H9 (cell line): Measurements from ENCODE around the gene SATB2. TPM values are rescaled to one million over a fixed set of nuclear protein-coding genes. Genes with fewer than 3 reads are reported as not detected.

Experiments used
- DNase-seq: peaks from one replicate; pipeline ENCODE4 v3.0.0-alpha.2; 2017
- H2AFZ ChIP-seq: one replicate; pipeline ENCODE4 v1.6.1; 2013; ENCODE audit warnings: mild to moderate bottlenecking, low read length, control low read depth, moderate library complexity
- H2AK5ac ChIP-seq: 2 replicates; pipeline ENCODE4 v1.6.1; 2013; ENCODE audit warnings: low read length, control low read depth, mixed read lengths; ENCODE audit not compliant: insufficient read length
- H2BK120ac ChIP-seq: one replicate; pipeline ENCODE4 v1.6.1; 2013; ENCODE audit warnings: low read depth, mild to moderate bottlenecking, low read length, control low read depth, inconsistent platforms; ENCODE audit not compliant: poor library complexity, severe bottlenecking
- H2BK12ac ChIP-seq: 2 replicates; pipeline ENCODE4 v1.6.1; 2013; ENCODE audit warnings: low read length, control low read depth, mixed read lengths, low read depth; ENCODE audit not compliant: insufficient read length
- H2BK15ac ChIP-seq: 2 replicates; pipeline ENCODE4 v1.6.1; 2013; ENCODE audit warnings: low read depth, low read length, control low read depth
- H2BK20ac ChIP-seq: one replicate; pipeline ENCODE4 v1.6.1; 2013; ENCODE audit warnings: low read depth, mild to moderate bottlenecking, low read length, control low read depth, inconsistent platforms; ENCODE audit not compliant: poor library complexity, severe bottlenecking
- H2BK5ac ChIP-seq: 2 replicates; pipeline ENCODE4 v1.6.1; 2013; ENCODE audit warnings: low read length, control low read depth, mixed read lengths; ENCODE audit not compliant: insufficient read length
- H3K14ac ChIP-seq: 2 replicates; pipeline ENCODE4 v1.6.1; 2013; ENCODE audit warnings: low read length, control low read depth; ENCODE audit not compliant: insufficient read depth
- H3K18ac ChIP-seq: 2 replicates; pipeline ENCODE4 v1.6.1; 2013; ENCODE audit warnings: low read depth, mild to moderate bottlenecking, mixed read lengths, low read length, control low read depth; ENCODE audit not compliant: insufficient read length
- H3K23ac ChIP-seq: 2 replicates; pipeline ENCODE4 v1.6.1; 2013; ENCODE audit warnings: low read length, control low read depth, mixed read lengths, low read depth; ENCODE audit not compliant: insufficient read length
- H3K23me2 ChIP-seq: 2 replicates; pipeline ENCODE4 v1.6.1; 2013; ENCODE audit warnings: low read depth, mild to moderate bottlenecking, mixed read lengths, low read length, control low read depth; ENCODE audit not compliant: insufficient read length, poor library complexity, severe bottlenecking
- H3K27ac ChIP-seq: 2 replicates; pipeline ENCODE4 v1.5.1; 2013; ENCODE audit warnings: low read length, control low read depth, mixed read lengths, low read depth; ENCODE audit not compliant: insufficient read length
- H3K27me3 ChIP-seq: 2 replicates; pipeline ENCODE4 v1.6.1; 2013; ENCODE audit warnings: low read length, control low read depth, inconsistent platforms; ENCODE audit not compliant: insufficient read depth
- H3K4ac ChIP-seq: 2 replicates; pipeline ENCODE4 v1.6.1; 2013; ENCODE audit warnings: low read depth, mild to moderate bottlenecking, control low read depth, inconsistent platforms, low read length, moderate library complexity
- H3K4me1 ChIP-seq: 2 replicates; pipeline ENCODE4 v1.6.1; 2013; ENCODE audit warnings: low read length, control low read depth, inconsistent platforms; ENCODE audit not compliant: insufficient read depth
- H3K4me2 ChIP-seq: 2 replicates; pipeline ENCODE4 v1.6.1; 2013; ENCODE audit warnings: low read length, control low read depth, mixed read lengths; ENCODE audit not compliant: insufficient read length, insufficient read depth
- H3K56ac ChIP-seq: 2 replicates; pipeline ENCODE4 v1.6.1; 2013; ENCODE audit warnings: low read depth, mild to moderate bottlenecking, mixed read lengths, low read length, control low read depth; ENCODE audit not compliant: insufficient read length
- H3K79me1 ChIP-seq: 2 replicates; pipeline ENCODE4 v1.6.1; 2013; ENCODE audit warnings: low read depth, mild to moderate bottlenecking, moderate library complexity, low read length, control low read depth, inconsistent platforms; ENCODE audit not compliant: insufficient read depth, poor library complexity, severe bottlenecking
- H3K79me2 ChIP-seq: 2 replicates; pipeline ENCODE4 v1.6.1; 2013; ENCODE audit warnings: low read length, control low read depth, inconsistent platforms; ENCODE audit not compliant: insufficient read depth
- H3K9ac ChIP-seq: 2 replicates; pipeline ENCODE4 v1.6.1; 2013; ENCODE audit warnings: low read length, control low read depth, mixed read lengths; ENCODE audit not compliant: insufficient read length; ENCODE audit errors: extremely low read depth
- H3K9me3 ChIP-seq: one replicate; pipeline ENCODE4 v1.6.1; 2013; ENCODE audit warnings: low read depth, low read length, inconsistent platforms; ENCODE audit not compliant: control insufficient read depth
- H3T11ph ChIP-seq: one replicate; pipeline ENCODE4 v1.6.1; 2013; ENCODE audit warnings: mild to moderate bottlenecking, low read length, control low read depth, inconsistent platforms
- H4K20me1 ChIP-seq: one replicate; pipeline ENCODE4 v1.6.1; 2013; ENCODE audit not compliant: control insufficient read depth, insufficient read length, insufficient read depth
- H4K5ac ChIP-seq: 2 replicates; pipeline ENCODE4 v1.6.1; 2013; ENCODE audit warnings: low read depth, mild to moderate bottlenecking, mixed read lengths, low read length, control low read depth; ENCODE audit not compliant: insufficient read length
- H4K8ac ChIP-seq: replicated peaks from 2 replicates; pipeline ENCODE4 v1.6.1; 2013; ENCODE audit warnings: low read length, control low read depth, mixed read lengths, low read depth; ENCODE audit not compliant: insufficient read length
- H4K91ac ChIP-seq: 2 replicates; pipeline ENCODE4 v1.6.1; 2013; ENCODE audit warnings: low read depth, mild to moderate bottlenecking, moderate library complexity, mixed read lengths, low read length, control low read depth; ENCODE audit not compliant: insufficient read length
- H3K27ac Mint-ChIP-seq, 3 experiments: 2 replicates in 2 of 3; 3 replicates in 1 of 3; pipeline ENCODE4 v1.8.0; 2020 to 2021; ENCODE audit warnings: mixed read lengths in 3 of 3, mild to moderate bottlenecking in 1 of 3, moderate library complexity in 1 of 3
- H3K27me3 Mint-ChIP-seq: 2 replicates; pipeline ENCODE4 v1.8.0; 2021; ENCODE audit warnings: low read depth, mild to moderate bottlenecking, moderate library complexity, mixed read lengths
- H3K36me3 Mint-ChIP-seq, 3 experiments: 2 replicates in 2 of 3; 3 replicates in 1 of 3; pipeline ENCODE4 v1.8.0; 2020 to 2021; ENCODE audit warnings: low read depth in 3 of 3, mixed read lengths in 3 of 3; ENCODE audit not compliant: insufficient read depth in 1 of 3
- H3K4me1 Mint-ChIP-seq, 2 experiments: 2 replicates each; pipeline ENCODE4 v1.8.0; 2020; ENCODE audit warnings: mixed read lengths in 2 of 2
- H3K4me3 Mint-ChIP-seq, 2 experiments: 2 replicates in 1 of 2; 3 replicates in 1 of 2; pipeline ENCODE4 v1.8.0; 2020 to 2021; ENCODE audit warnings: mild to moderate bottlenecking in 2 of 2, mixed read lengths in 2 of 2, moderate library complexity in 1 of 2
- H3K9me3 Mint-ChIP-seq, 2 experiments: 2 replicates in 1 of 2; 3 replicates in 1 of 2; pipeline ENCODE4 v1.8.0; 2020; ENCODE audit warnings: mild to moderate bottlenecking in 2 of 2, mixed read lengths in 2 of 2, moderate library complexity in 1 of 2
- CTCF ChIP-seq: fragments of 200-600 bp; sonication (generic); conservative IDR thresholded peaks from 3 replicates; pipeline ENCODE4 v1.8.0; 2021; ENCODE audit warnings: antibody characterized with exemption, mild to moderate bottlenecking
- WGBS: extraction: QIAGEN DNeasy Blood & Tissue Kit; methylation state at CpG from one replicate; pipeline ENCODE4 v1.1.7; 2013; ENCODE audit warnings: missing lambda C conversion rate, low lambda C conversion rate, mixed read lengths; ENCODE audit not compliant: insufficient read length; ENCODE audit errors: extremely low coverage; 5-methylcytosine and 5-hydroxymethylcytosine counted together
- total RNA-seq: library from RNA; stranded (reverse); gene quantifications from 2 replicates; pipeline ENCODE4 v1.2.1, GENCODE V29; 2021

SATB2 gene
- total RNA-seq, 1 experiment from 2014 or later: 23.8 TPM

- DNase-seq: no peak
Measured at GRCh38 chr2:199366406-199366805, 91.3 kb downstream of the SATB2 start.

More at GRCh38 chr2:199366406-199366805, 91.3 kb downstream of the SATB2 start:
- no peaks in the 10 kb centered on the region for H4K20me1 ChIP-seq
- H2BK120ac ChIP-seq: no peak overlapping the region
- H3K79me2 ChIP-seq: no peaks in the 10 kb centered on the region
- no peak overlapping the region for H3K18ac ChIP-seq
- no peaks in the 10 kb centered on the region for H3K27me3 Mint-ChIP-seq
- H3K9me3 Mint-ChIP-seq: no peaks in the 10 kb centered on the region
- H2BK12ac ChIP-seq: no peak overlapping the region
- no peak overlapping the region for H3T11ph ChIP-seq
- no peak overlapping the region for H3K27ac Mint-ChIP-seq
- H2AK5ac ChIP-seq: no peak overlapping the region
- H3K14ac ChIP-seq: no peak overlapping the region
- H3K9ac ChIP-seq: no peak overlapping the region
- H2AFZ ChIP-seq: no peak overlapping the region
- no peak overlapping the region for H3K56ac ChIP-seq
- no peaks in the 10 kb centered on the region for H3K23me2 ChIP-seq
- TF ChIP-seq CTCF: no peak
- no peak overlapping the region for H4K91ac ChIP-seq
- H2BK15ac ChIP-seq: no peak overlapping the region
- WGBS: no CpG with 5 or more reads among the region's 2 CpGs
- H4K5ac ChIP-seq: no peak overlapping the region
- no peak overlapping the region for H3K4ac ChIP-seq
- H3K4me1 ChIP-seq: no peaks in the 10 kb centered on the region
- peaks cover 8 to 10% of the 10 kb centered on the region in 2 experiments for H3K4me1 Mint-ChIP-seq
- H3K27me3 ChIP-seq: no peaks in the 10 kb centered on the region
- no peak overlapping the region for H4K8ac ChIP-seq
- H2BK5ac ChIP-seq: no peak overlapping the region
- no peak overlapping the region for H3K4me2 ChIP-seq
- no peak overlapping the region for H3K27ac ChIP-seq
- no peak overlapping the region for H2BK20ac ChIP-seq
- H3K36me3 Mint-ChIP-seq: peaks cover 0 to 5% (median 0%) of the 10 kb centered on the region in 3 experiments; a peak in 2 of 7 replicates
- H3K4me3 Mint-ChIP-seq: no peak overlapping the region
- H3K9me3 ChIP-seq: no peaks in the 10 kb centered on the region
- no peak overlapping the region for H3K23ac ChIP-seq
- no peaks in the 10 kb centered on the region for H3K79me1 ChIP-seq
